ENCODE measurements around the gene OSBPL8. TPM values are rescaled to one million over a fixed set of nuclear protein-coding genes. Genes with fewer than 3 reads are reported as not detected.

The OSBPL8 gene
- total and polyA plus RNA-seq, 10 of the 15 experiments (the other 5 are each of a cell fraction or from before 2014, with no cell fraction given) = 10.4 to 58.0 (median 32.0) TPM

DNA sequence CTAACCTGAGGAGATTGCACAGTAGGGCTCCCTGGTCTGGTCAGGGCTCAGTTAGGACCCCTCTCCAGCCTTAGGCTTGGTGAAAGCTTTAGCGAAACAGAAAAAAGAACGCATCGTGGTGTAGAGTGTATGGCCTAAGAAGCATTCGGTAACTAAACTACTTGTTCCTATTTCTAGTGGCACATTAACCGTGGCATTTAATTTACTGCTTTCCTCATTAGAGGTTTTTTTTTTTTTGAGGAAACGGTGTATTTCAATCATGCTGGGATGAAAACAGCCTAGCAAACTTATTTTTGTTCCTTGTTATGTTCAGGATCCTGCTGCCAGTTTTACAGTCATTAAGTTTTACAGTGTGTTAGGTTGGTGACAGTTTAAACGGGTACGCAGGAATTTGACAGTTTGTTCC lies 518 bp upstream of the OSBPL8 start:
- Histone ChIP-seq H3K36me3 (ENCODE audit: control insufficient read depth in 2 of 2, insufficient read depth in 2 of 2, low read length in 1 of 2) (no peaks in the 10 kb centered on the region), H3K27me3 (replicated peaks in 1 of 2; ENCODE audit: control insufficient read depth in 2 of 2, insufficient read depth in 2 of 2, low read length in 1 of 2) (no peaks in the 10 kb centered on the region), H3K9me3 (replicated peaks; ENCODE audit: control insufficient read depth, insufficient read depth, low read length) (no peaks in the 10 kb centered on the region), H3K27ac (ENCODE audit: control insufficient read depth, insufficient read depth) (peak overlapping the region; percentile 96), H3K4me1 (ENCODE audit: control insufficient read depth, insufficient read depth, low read length) (peaks cover under 1% of the 10 kb centered on the region; the same call in 1 of the 2 replicates), H2AFZ (ENCODE audit: control insufficient read depth, low read depth, low read length) (peak overlapping the region; percentile 97), H3K4me3 (peak overlapping the region; percentile 98), H3K9ac (ENCODE audit: control insufficient read depth, insufficient read depth, low read length) (peak overlapping the region; percentile 95), H3K4me2 (ENCODE audit: control insufficient read depth, insufficient read depth) (peak overlapping the region; percentile 83), H3K79me2 (ENCODE audit: control insufficient read depth, insufficient read depth, low read length) (peaks cover 24% of the 10 kb centered on the region), H4K20me1 (ENCODE audit: control insufficient read depth, insufficient read depth) (no peaks in the 10 kb centered on the region)
- DNase-seq (ENCODE audit: low read depth, low spot score) (no peak), ATAC-seq (peak; percentile 61; the same call in 2 of the 3 replicates), FAIRE-seq (no peak)
- ChIA-PET POLR2A (interaction anchor here (0.7 to 2.1 kb wide), 2 partner anchors 10 to 505 kb away, joined by 3 to 6 read pairs; no protein-coding TSS in a partner anchor), RAD21 (ENCODE audit: unreplicated experiment) (interaction anchor here (1.0 to 1.4 kb wide), 3 partner anchors 9 to 90 kb away, joined by 3 to 5 read pairs (median 5); no protein-coding TSS in a partner anchor), CTCF (interaction anchor here (1.4 to 2.9 kb wide), 3 partner anchors 13 to 213 kb away, joined by 3 to 20 read pairs (median 5); no protein-coding TSS in a partner anchor), SMC1A (ENCODE audit: uncharacterized antibody, unreplicated experiment) (interaction anchor here (0.7 to 1.6 kb wide), 6 partner anchors 26 to 688 kb away, joined by 3 to 6 read pairs (median 4); no protein-coding TSS in a partner anchor)
- intact Hi-C loops (cut with micrococcal nuclease; ENCODE audit: unreplicated experiment) = no loop called here
- TF ChIP-seq RCOR1 (conservative IDR thresholded peaks at IDR 0.05; ENCODE audit: low read depth, low read length) (no peak), MEF2B (IDR thresholded peaks at IDR 0.05; ENCODE audit: partially characterized antibody, poor library complexity, severe bottlenecking) (peak; percentile 2), SMAD1 (IDR thresholded peaks at IDR 0.05; ENCODE audit: low read depth, partially characterized antibody) (peak; percentile 7), ATF7 (IDR thresholded peaks at IDR 0.05; ENCODE audit: low read depth) (0 out of 2 replicates have a peak, but pooled peaks have one; percentile 4), PML (IDR thresholded peaks at IDR 0.05; ENCODE audit: low read length) (peak; percentile 20; the same call in 1 of the 2 replicates)
- 26% methylated on average over 8 of the region's 8 CpGs for WGBS (ENCODE audit: insufficient coverage, insufficient replicate concordance, low lambda C conversion rate, missing lambda C conversion rate)
- no TSS peak for BruUV-seq (replicated peaks)
- in situ Hi-C loops (cut with MboI) = no loop called here

Data from GM12878 (cell line).